ENCODE measurements around the gene RBM39. TPM values are rescaled to one million over a fixed set of nuclear protein-coding genes. Genes with fewer than 3 reads are reported as not detected.

RBM39 gene
- total and polyA plus RNA-seq, 2 of the 13 experiments (the other 11 are each of a cell fraction or from before 2014, with no cell fraction given): 788 to 920 TPM

GRCh38 chr20:35741892-35742740 lies at the start of gene RBM39 (continued):
- peak; percentile 100 for TF ChIP-seq ZXDC (CRISPR knock-in tag; IDR thresholded peaks at IDR 0.05)
- TF ChIP-seq RBAK (CRISPR knock-in tag; IDR thresholded peaks at IDR 0.05): peak; percentile 49; the same call in 1 of the 2 replicates
- TF ChIP-seq ZNF792 (CRISPR knock-in tag; IDR thresholded peaks at IDR 0.05): peak; percentile 98
- peak; percentile 73 for TF ChIP-seq ZNF605 (CRISPR knock-in tag; IDR thresholded peaks at IDR 0.05)
- TF ChIP-seq KDM1A (CRISPR knock-in tag; IDR thresholded peaks at IDR 0.05): peak; percentile 22; the same call in 1 of the 2 replicates
- TF ChIP-seq ISX (CRISPR knock-in tag; conservative IDR thresholded peaks at IDR 0.05): peak; percentile 99
- TF ChIP-seq SUZ12 (IDR thresholded peaks at IDR 0.05; ENCODE audit: low read depth, low read length): peak; percentile 12; the same call in 1 of the 2 replicates
- no peak for TF ChIP-seq NBN (conservative IDR thresholded peaks at IDR 0.05)
- TF ChIP-seq PRDM4 (CRISPR knock-in tag; IDR thresholded peaks at IDR 0.05; ENCODE audit: borderline replicate concordance): peak; percentile 94; the same call in 1 of the 2 replicates
- TF ChIP-seq SRSF9 (IDR thresholded peaks at IDR 0.05; ENCODE audit: borderline replicate concordance, insufficient read depth, low read depth, low read length, poor library complexity, severe bottlenecking): no peak
- peak; percentile 99 for TF ChIP-seq KLF6 (CRISPR knock-in tag; IDR thresholded peaks at IDR 0.05)
- TF ChIP-seq BCL3 (CRISPR knock-in tag; IDR thresholded peaks at IDR 0.05): peak; percentile 95
- TF ChIP-seq E2F5 (CRISPR knock-in tag; conservative IDR thresholded peaks at IDR 0.05): peak; percentile 86
- peak; percentile 95; the same call in 1 of the 2 replicates for TF ChIP-seq GTF3A (CRISPR knock-in tag; conservative IDR thresholded peaks at IDR 0.05)
- TF ChIP-seq ZNF841 (CRISPR knock-in tag; IDR thresholded peaks at IDR 0.05; ENCODE audit: borderline replicate concordance): no peak; the same call in 1 of the 2 replicates
- peak; percentile 81 for TF ChIP-seq TFE3 (CRISPR knock-in tag; IDR thresholded peaks at IDR 0.05)
- TF ChIP-seq JARID2 (CRISPR knock-in tag; IDR thresholded peaks at IDR 0.05; ENCODE audit: insufficient replicate concordance): peak; percentile 85
